Vagina (tissue), 2 donors: ENCODE measurements around the gene EPAS1. TPM values are rescaled to one million over a fixed set of nuclear protein-coding genes. Genes with fewer than 3 reads are reported as not detected.
A peak's percentile ranks its signal among the peaks of the same experiment; 100 is the strongest.

Experiments used
- DNase-seq, 2 donors: peaks; one replicate each; pipeline ENCODE4 v3.0.0-alpha.2; 2017; ENCODE audit errors: extremely low spot score in 2 of 2
- H3K27ac ChIP-seq: fragments of 200-600 bp; sonication (generic); one replicate; pipeline ENCODE4 v1.5.1; 2019
- H3K27me3 ChIP-seq: fragments of 200-600 bp; sonication (generic); one replicate; pipeline ENCODE4 v1.5.1; 2019
- H3K36me3 ChIP-seq, 2 donors: fragments of 200-600 bp; sonication (generic); one replicate each; pipeline ENCODE4 v1.5.1; 2017 to 2019
- H3K4me1 ChIP-seq: fragments of 200-600 bp; sonication (generic); one replicate; pipeline ENCODE4 v1.5.1; 2019
- H3K4me3 ChIP-seq, 2 donors: fragments of 200-600 bp; sonication (generic); 1 replicate in 1 of 2; 2 replicates in 1 of 2; pipeline ENCODE4 v1.5.1; 2016 to 2019
- H3K9me3 ChIP-seq: fragments of 200-600 bp; sonication (generic); one replicate; pipeline ENCODE4 v1.5.1; 2019
- CTCF ChIP-seq, 3 experiments: fragments of 450-650 bp in 2 of 3; fragments of 200-600 bp in 1 of 3; sonication (generic) in 1 of 3; IDR thresholded peaks; one replicate each; pipeline ENCODE4 v1.5.1; 2017 to 2019; ENCODE audit warnings: antibody characterized with exemption in 3 of 3, mild to moderate bottlenecking in 2 of 3, moderate library complexity in 2 of 3
- POLR2A ChIP-seq, 2 donors: fragments of 450-650 bp; IDR thresholded peaks; one replicate each; pipeline ENCODE4 v1.6.1; 2017; ENCODE audit warnings: antibody characterized with exemption in 2 of 2, mild to moderate bottlenecking in 2 of 2, moderate library complexity in 2 of 2
- POLR2AphosphoS5 ChIP-seq, 2 donors: sonication (generic); formaldehyde crosslinking; IDR thresholded peaks; one replicate each; pipeline ENCODE4 v1.9.0; 2017; ENCODE audit warnings: antibody characterized with exemption in 2 of 2, mild to moderate bottlenecking in 2 of 2, low read depth in 1 of 2; ENCODE audit not compliant: insufficient read depth in 1 of 2
- intact Hi-C: fragments of 100-400 bp; cut with DNase I; formaldehyde crosslinking; loops from one replicate; pipeline ENCODE4 v1.15.1; 2023
- total RNA-seq: library from RNA; depleted of rRNA; stranded (reverse); fragments of >200 nt; gene quantifications from one replicate; pipeline ENCODE4 v1.2.3, GENCODE V29; 2016

Gene EPAS1
- total RNA-seq, 1 donor from 2014 or later = 222 TPM

GRCh38 chr2:46306988-46307655 lies 9.9 kb downstream of the EPAS1 start:
- no peak for DNase-seq
- intact Hi-C loops = loop anchor here (5.0 kb wide), 1 partner anchor 40 kb away; no protein-coding TSS in a partner anchor
- no peaks in the 10 kb centered on the region for H3K27me3 ChIP-seq
- no peak for TF ChIP-seq POLR2A (IDR thresholded peaks at IDR 0.05)
- peak overlapping the region; percentile 25 for H3K27ac ChIP-seq
- H3K9me3 ChIP-seq = no peaks in the 10 kb centered on the region
- peaks cover 84% of the 10 kb centered on the region for H3K4me1 ChIP-seq
- H3K4me3 ChIP-seq = no peak overlapping the region
- H3K36me3 ChIP-seq = no peaks in the 10 kb centered on the region

- Histone ChIP-seq H3K27me3 (no peaks in the 10 kb centered on the region), H3K4me1 (peaks cover 83% of the 10 kb centered on the region), H3K36me3 (no peaks in the 10 kb centered on the region), H3K4me3 (no peak overlapping the region), H3K27ac (peak overlapping the region; percentile 25), H3K9me3 (no peaks in the 10 kb centered on the region)
- intact Hi-C loops = loop anchor here (5.0 kb wide), 1 partner anchor 39 kb away; no protein-coding TSS in a partner anchor
- no peak for TF ChIP-seq POLR2A (IDR thresholded peaks at IDR 0.05)
- no peak for TF ChIP-seq POLR2AphosphoS5 (IDR thresholded peaks at IDR 0.05; ENCODE audit: insufficient read depth in 1 of 2, low read depth in 1 of 2)
- no peak for TF ChIP-seq CTCF (IDR thresholded peaks at IDR 0.05)
- DNase-seq = no peak
Measured at GRCh38 chr2:46308081-46308480, 10.9 kb downstream of the EPAS1 start.

- TF ChIP-seq POLR2A (IDR thresholded peaks at IDR 0.05) = no peak
- TF ChIP-seq POLR2AphosphoS5 (IDR thresholded peaks at IDR 0.05; ENCODE audit: insufficient read depth in 1 of 2, low read depth in 1 of 2) = no peak
- TF ChIP-seq CTCF (IDR thresholded peaks at IDR 0.05) = no peak
- peak overlapping the region; percentile 25 for H3K27ac ChIP-seq
- no peak overlapping the region for H3K4me3 ChIP-seq
- H3K9me3 ChIP-seq = no peaks in the 10 kb centered on the region
- H3K36me3 ChIP-seq = no peaks in the 10 kb centered on the region
- H3K27me3 ChIP-seq = no peaks in the 10 kb centered on the region
- H3K4me1 ChIP-seq = peaks cover 77% of the 10 kb centered on the region
- intact Hi-C loops = loop anchor here (5.0 kb wide), 1 partner anchor 39 kb away; no protein-coding TSS in a partner anchor
- no peak for DNase-seq
Measured at GRCh38 chr2:46308629-46309028, 11.4 kb downstream of the EPAS1 start.

GRCh38 chr2:46309052-46309953 lies 12.1 kb downstream of the EPAS1 start:
- DNase-seq = no peak
- no peaks in the 10 kb centered on the region for H3K36me3 ChIP-seq

More at GRCh38 chr2:46309052-46309953, 12.1 kb downstream of the EPAS1 start:
- TF ChIP-seq POLR2A (IDR thresholded peaks at IDR 0.05) (no peak), POLR2AphosphoS5 (IDR thresholded peaks at IDR 0.05; ENCODE audit: insufficient read depth in 1 of 2, low read depth in 1 of 2) (peak in 1 of 2 donors; percentile 9), CTCF (IDR thresholded peaks at IDR 0.05) (no peak)
- H3K27ac ChIP-seq = peak overlapping the region; percentile 28
- H3K9me3 ChIP-seq = no peaks in the 10 kb centered on the region
- intact Hi-C loops = loop anchor here (5.0 kb wide), 1 partner anchor 38 kb away; no protein-coding TSS in a partner anchor
- peaks cover 75% of the 10 kb centered on the region for H3K4me1 ChIP-seq
- no peak overlapping the region for H3K4me3 ChIP-seq
- H3K27me3 ChIP-seq = no peaks in the 10 kb centered on the region
